Stimulated activated CD4-positive, alpha-beta T cell treated with anti-CD3 and anti-CD28 coated beads, Interleukin-4, amount 100 ng/mL, for 1 hour (primary cell): ENCODE results near the gene DSG3.
"Not testable (repeated sequence)": the region's sequence is repeated elsewhere in the genome, so short reads cannot be mapped to it uniquely, and the experiment has no call there.

Source experiments
- DNase-seq: peaks from one replicate; pipeline ENCODE4 v3.0.0-alpha.2; 2020

DSG3 gene

DNA sequence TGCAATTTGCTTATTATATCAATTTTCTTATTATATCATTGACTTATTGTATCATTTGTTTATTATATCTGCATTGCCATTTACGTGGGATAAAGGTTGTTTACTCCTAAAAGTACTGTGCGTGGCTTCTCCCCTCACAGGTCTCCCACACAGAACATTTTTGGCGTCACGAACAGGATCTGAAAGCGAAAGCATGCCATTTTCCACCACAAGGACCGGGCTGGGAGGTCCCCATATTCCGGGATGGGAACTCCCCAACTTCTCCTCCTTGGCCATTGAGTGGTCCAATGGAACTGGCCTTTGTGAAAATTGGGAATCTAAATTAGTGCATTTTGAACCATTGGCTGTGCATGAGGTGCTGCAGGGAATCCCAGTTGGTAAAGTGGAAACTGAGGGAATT is 45.6 kb downstream of the DSG3 start:
- DNase-seq: no peak

DNA sequence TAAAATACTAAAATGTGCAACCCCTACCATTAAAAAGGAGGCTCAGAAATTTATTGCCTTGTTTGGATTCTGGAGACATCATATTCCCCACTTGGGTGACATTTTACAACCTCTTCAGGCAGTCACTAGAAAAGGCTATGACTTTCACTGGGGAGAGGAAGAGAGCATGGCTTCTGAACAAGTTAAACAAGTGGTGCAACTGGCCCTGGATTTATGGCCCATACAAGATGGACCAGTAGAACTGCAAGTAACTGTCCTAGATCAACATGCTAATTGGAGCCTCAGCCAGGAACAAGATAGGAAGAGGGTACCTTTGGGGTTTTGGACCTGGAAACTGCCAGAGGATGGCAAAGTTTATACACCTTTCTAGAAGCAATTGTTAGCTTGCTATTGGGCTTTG is 46.4 kb downstream of the DSG3 start:
- DNase-seq: no peak

DNA sequence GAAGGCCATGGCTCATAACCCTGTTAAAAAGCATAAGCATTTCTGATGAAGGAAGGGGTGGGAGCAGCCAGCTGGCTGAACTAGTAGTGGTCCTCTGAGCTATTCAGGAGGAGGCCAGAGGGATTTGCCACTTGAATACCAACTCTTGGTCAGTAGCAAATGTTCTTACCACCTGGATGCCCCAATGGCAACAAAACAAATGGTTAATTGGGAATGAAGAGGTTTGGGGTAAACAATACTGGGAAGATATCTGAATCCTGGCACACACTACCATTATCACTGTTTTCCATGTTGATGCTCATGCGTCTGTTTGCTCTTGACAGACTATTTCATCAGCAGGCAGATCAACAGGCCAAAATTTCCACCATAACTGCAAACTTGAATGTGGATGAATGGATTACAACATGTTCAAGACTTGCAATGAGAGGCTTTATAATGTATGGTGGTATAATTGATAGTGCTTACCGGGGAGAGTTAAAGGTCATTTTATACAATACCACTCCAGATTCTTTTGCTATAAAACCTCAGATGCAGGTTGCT is 47.2 kb downstream of the DSG3 start:
- not testable (repeated sequence) for DNase-seq

DNA sequence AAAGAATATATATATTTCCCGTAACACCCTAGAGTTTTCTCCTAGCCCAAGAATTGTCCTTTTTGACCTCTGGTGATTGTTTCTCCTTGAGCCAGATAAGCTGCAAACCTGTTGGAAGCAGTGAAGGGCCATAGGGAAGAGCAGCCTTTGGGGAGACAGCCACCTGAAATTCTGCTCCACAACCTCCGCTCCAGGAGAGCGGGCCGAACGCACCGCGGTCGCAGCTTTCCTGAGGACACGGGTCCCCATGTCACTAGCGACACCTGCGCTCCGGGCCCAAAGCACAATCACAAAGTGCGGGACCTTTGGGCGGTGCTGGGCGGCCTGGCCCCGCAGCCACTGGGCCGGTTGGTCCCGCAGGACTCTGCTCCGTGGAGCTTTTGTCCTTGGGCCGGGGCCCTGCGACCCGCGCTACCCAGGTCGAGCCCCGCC is 49.9 kb downstream of the DSG3 start:
- DNase-seq: no peak

DNA sequence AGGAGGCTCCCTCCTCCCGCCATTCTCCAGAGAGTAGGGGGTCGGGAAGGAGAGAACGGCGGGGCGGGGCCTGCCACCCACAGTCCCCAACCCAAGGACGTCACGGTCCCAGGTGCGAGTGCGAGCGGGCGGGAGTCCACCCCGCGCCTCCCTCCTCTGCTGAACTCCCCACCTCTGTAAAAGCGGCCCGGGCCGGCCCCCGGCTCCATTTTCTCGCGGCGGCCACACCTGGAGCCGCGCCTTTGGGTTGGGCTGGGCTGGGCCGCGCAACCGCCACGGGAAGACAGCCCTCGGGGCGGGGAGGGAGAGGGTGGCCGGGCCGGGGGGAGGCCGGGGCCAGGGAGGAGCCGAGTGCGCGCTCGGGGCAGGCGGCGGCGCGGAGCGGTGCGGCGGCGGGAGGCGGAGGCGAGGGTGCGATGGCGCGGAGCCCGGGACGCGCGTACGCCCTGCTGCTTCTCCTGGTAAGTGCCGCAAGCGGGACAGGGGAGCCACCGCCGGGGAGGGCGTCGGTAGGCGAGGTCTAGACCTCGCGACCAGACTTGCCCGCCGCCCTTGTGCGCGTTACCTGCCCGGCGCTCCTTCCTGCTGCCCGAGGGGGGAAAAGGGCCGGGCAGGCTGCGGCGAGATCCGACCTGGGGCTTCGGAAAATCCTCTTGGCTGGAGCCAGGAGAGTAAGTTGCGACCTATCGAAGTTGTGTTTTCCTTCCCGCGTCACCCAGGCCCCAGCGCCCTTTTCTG is 50.5 kb downstream of the DSG3 start, which contains the start of gene DSG2:
Gene DSG2, plus strand, starts transcription at position 342 of the 738 bp plus-strand sequence. Its CDS starts 75 bp downstream, at position 417.
- DNase-seq: peak; percentile 8

DNA sequence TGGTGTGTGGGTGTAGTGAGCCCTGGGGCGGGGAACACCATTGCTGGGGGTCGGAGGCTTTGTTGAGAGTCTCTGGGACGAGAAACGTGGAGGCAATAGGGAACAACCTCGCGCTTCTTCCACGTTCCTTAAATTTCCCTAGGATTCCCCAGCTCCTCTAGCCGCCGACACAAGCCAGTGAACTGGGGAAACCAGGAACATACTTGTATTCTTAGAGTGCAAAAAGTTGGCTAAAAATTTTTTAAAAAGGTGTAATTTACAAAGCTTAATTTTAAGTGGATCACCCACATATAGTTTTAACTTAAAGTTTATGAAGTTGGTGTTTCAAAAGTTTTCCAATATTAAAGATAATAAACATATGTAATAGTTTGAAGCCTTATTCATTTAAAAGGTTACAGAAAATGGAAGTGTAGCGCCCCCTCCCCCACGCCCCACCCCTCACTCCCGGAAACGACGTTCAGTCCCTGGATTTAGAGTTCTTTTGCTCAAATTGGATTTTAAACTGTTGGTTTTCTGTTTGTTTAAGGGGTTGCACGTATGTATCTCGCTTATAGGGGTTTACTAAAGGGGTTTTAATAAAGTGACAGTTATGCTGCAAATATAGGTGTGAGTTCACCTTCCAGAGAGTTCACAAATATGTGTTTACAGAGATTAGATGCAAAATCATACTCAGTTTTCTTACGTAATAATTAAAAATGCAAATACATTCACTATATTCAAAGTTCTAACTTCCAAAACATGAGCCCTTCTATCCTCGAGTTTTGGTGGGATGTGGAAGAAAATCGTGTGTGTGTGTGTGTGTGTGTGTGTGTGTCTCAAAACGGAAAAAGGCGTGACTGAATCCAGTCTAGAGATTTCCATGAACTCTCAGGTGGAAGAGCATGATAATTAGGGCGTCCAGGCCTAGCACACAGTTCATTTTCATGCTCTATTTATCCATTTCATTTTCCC is 51.3 kb downstream of the DSG3 start:
- peak; percentile 2 for DNase-seq

DNA sequence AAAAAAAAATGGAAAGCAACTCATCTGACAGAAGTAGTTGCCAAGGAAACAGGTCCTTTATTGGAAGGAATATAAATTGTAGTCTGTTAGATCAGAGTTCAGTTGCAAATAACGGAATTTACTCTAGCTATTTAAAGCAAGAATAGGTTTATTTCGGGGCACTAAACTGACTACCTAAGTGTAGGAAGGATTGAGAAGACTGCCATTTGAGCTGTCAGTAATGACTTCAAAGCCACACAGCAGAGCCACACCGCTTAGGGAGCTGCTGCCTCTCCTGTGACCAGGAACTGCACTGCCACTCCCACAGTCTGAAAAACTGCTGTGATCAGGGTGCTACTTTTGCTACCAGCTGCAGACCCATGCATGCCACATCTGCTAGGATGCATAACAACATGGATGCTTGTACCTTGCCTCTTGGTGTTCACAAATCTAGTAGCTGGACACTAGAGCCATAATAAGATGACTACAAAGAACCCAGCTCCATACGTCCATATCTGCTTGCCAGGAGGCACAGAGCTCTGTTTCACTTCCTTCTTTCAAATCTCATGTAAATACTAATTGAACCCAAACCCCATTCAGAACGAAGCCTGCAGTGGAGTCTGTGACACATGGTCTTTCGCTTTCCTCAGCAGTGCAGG is 52.6 kb downstream of the DSG3 start:
- DNase-seq: no peak

DNA sequence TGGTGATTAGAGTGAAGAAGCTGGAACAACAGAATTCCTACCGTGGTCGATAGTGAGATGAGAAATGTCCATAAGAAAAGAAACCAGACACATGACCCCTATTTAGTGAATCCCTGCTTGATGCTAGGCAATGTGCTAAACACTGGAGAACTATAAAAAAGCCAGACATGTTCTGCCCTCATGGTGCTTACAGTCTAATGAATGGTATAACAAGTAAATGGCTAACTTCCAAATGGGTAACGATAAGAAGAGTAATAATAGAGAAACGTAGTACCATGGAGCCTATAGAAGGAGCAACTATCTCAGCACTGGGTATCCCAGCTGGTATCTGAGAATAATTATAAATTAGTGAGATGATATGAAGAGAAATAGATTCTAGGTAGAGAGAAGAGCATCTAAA is 55.5 kb downstream of the DSG3 start:
- no peak for DNase-seq

DNA sequence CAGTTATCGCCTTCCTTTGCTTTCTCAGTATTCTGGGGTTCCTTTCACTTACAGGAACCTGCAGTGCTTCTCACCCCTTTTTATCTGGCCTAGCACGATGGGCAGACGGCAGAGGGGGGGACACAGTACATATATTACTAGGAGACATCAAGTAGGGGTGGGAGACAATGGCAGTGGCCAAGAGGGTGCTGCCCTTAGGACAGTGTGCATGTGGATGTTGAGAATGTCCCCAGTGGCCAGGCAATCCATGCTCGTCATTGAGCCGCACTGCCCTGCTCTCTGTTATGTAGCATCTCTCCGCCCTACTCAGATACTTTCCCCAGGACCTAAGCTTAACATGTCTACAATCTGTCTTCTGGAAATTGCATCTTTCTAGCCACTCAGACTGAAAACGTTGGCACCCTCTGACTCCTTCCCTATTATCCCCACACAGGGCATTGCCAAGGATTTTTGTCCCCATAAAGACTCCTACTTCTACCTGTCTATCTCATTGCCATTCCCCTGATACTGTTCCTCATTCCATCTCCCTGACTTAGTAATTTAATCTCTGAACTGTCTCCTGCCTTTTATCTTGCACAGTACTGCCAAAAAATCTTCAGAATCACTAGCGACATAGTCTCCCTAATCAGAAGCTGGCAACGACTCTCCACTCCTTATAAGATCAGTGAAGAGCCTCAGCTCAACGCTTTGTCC is 57.1 kb downstream of the DSG3 start:
- DNase-seq: no peak

DNA sequence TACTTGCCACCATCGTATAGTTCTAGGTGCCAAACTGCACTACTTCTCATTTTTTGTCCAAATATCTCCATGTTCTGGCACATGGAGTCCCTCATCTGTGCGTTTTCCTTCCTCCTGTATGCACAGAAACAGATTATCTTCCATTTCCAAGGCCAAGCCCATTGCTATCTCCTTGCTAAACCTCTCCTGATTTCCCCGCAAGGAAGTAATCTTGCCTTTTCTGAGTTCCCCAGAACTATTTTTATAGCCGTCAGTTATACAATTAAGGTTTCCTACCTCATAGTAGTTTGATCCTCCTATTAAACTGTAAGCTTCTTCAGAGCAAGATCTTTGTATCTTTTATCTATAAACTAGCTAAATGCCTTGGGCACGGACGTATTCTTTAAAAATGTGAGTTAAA is 57.6 kb downstream of the DSG3 start:
- no peak for DNase-seq

DNA sequence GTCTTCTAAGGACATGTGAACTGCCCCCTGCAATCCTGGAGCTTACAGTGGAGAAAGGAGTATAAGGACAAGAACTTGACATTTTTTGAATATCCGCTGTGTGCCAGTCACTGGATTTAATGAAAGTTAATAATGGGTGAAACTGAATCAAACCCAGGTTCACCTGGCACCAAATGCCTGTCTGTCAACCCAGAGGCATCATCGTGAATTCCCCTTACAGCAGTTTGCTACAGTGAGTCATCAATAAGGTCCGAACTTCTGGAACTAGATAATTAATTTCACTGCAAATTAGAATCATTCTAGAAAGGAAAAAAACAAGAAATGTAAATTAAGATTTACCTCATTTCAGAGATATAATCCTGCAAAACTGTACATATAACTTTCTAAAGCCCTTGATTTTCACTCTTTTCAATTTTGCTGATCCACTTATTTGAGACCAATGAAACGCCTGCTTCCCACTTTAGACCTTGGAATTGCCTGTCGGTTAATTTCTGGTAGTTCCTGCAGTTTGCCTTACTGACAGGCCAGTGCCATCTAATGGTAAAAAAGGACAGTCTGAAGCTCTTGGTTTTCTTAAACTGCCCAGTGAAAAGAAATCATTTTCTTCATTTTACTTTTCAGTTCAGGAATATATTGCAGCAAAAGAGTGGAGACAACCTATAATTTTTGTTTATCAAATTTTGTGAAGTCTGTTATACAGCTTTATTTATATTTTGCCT is 58.6 kb downstream of the DSG3 start:
- no peak for DNase-seq

DNA sequence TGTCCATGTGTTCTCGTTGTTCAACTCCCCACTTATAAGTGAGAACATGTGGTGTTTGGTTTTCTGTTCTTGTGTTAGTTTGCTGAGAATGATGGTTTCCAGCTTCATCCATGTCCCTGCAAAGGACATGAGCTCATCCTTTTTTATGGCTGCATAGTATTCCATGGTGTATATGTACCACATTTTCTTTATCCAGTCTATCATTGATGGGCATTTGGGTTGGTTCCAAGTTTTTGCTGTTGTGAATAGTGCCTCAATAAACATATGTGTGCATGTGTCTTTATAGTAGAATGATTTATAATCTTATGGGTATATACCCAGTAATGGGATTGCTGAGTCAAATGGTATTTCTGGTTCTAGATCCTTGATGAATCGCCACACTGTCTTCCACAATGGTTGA is 59.6 kb downstream of the DSG3 start:
- not testable (repeated sequence) for DNase-seq

DNA sequence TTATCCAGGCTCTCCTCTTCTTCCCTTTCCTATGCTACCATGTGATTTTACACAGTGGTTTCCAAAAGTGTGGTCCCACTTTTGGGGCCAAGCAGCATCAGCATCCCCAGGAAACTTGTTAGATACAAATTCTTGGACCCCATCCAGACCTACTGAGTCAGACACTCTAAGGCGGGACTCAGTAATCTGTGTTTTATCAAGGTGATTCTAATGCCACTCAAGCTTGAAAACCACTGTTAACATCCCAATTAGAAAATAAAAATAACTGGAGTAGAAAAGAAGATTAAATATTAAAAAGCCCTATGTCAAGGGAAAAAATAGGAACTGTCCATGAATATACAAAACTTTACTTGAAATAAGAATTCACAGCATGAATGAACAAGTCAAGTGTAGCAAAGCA is 61.2 kb downstream of the DSG3 start:
- DNase-seq: no peak

DNA sequence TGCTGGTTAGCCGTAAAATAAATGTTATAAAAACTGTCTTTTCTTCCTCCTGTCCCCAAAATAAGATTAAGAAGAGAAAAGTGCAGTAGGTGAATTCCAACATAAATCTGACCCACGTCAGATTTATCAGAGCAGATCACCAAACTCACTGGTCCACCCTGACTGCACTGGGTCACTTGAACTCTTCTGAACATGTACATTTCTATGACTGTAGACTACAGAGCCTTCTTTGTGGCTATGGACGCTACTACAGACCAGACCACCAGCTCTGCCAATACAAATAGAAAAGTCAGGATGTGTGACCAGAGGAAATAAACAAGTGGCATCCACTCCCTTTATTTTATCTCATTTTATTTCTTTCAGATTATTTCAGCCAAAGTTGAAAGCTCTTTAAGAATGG is 62.0 kb downstream of the DSG3 start:
- no peak for DNase-seq

DNA sequence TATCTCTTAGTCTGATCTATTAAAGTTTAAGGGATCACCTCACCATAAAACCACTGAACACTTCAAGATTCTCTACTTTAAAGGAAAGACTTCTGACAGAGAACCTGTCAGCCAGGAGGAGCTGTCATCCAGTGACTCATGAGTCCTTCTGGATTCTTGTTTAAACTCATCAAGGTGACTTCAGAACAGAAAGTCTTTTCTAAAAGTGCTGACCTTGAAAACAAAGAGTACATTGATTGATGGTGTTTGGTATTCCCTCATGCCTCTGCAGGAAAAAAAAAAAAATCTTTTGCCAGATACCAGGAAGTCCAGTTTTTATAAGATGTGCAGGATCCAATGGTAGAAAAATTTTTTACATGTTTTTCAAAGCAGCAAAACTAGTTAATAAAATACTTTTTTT is 62.8 kb downstream of the DSG3 start:
- no peak for DNase-seq

DNA sequence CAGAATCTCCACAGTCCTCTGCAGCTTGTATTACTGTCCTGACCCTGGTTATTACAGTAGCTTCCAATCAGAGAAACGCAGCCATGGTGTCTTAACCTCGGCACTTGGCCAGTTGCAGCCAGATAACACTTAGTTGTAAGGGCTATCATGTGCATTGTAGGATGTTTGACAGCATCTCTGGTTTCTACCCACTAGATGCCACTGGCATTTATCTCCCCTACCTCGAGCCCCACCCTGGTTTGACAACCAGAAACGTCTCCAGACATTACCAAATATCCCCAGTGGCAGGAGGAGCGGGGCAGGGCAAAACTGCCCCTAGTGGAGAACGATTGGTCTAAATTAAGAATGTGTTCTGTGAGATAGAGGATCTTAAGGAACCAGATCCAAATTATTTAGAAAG is 63.6 kb downstream of the DSG3 start:
- DNase-seq: no peak

DNA sequence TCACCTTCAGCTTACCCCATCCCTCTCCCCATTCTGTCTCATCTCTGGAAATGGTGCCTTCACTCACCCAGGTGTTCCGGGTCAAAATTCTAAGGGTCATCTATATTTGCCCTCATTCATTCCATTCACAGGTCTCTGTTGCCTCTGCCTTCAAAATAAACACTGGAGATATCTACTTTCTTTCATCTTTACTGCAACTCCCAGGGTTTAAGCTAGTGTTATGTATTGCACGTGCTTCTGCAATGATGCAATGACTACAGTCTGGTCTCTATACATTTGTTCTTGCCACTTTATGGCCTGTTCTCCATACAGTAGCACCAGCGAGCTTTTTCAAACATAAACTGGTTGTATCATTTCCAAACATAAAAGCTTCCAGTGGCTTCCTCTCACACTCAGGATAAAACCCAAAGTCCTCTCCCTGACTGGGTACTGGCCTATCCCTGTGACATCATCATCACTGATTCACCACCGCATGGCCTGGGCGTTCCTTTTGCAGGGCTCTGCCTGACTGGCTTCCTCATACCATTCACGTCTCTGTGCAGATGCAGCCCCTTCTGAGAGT is 64.7 kb downstream of the DSG3 start:
- no peak for DNase-seq

DNA sequence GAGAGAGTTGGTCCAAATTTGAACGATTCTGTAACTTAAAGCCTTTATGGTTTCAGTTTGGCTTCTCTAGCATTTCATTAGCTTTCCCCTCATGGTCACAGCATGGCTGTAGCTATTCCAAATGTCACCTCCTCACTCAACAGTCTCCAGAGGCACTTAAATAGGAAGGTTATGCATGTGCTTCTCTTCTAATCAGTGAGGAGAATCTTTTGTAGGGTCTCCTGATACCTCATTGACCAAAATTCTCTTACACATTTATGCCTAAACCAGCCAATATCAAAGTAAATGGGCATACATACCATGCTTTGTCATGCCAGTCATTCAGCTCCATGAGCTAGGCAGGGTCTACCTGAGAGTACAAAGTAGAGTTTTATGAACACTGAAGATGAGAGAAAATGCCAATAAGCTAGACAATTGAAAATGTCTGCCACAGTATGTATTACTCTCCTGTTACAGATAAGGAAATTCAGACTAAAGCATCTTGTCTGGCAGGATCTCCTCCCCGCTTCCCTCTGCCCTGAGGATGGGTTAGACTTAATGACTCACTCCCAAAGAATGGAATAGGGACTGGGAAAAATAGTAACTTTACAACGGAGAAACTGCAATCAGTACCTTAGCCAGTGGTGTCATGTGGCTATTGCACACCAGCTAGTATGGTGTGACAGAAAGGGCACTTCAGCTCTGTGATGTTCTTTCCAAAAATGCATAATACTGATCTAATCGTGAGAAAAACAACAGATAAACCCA is 65.8 kb downstream of the DSG3 start:
- DNase-seq: no peak

DNA sequence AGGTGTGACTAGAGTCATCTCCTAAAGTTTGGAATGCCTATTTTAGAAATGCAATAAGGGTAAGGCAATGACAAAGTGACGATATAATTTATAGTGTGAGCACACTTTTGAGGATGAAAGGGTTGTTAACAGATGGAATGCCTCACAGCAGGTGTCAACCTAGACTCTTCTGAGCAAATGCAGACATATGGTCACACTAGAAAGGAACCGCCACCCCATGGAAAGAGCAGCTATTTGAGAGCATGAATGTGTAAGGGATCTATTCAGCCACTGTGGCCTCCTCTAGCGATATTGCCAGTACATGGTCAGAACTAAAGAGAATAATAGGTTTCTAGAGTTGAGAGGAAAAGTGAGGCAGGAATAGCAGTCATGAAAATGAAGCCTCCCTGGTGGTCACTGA is 68.9 kb downstream of the DSG3 start:
- no peak for DNase-seq

DNA sequence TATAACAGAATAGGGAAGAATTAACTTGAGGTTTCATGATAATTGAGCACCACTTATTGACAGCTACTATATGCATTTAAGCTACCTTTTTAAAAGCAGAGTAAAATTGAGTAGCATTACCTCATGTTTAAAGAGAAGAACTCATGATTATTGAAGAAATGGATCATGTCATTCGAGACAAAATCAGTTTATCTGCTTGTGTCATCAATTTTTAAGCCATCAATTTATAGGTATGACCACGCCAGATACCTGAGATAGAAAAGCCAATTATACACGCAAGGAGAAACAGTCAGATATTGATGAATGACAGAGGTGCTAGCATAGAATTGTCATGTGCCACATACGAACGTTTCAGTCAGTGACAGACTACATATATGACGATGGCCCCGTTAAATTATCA is 78.8 kb downstream of the DSG3 start:
- no peak for DNase-seq
